HG02852 (cell line): Measurements from ENCODE around the gene BIN1.

ENCODE experiments used
- ATAC-seq: cut with Tn5 transposase; IDR thresholded peaks from one replicate; pipeline ENCODE4 v1.9.1; 2021; ENCODE audit warnings: mild to moderate bottlenecking, moderate library complexity; ENCODE audit not compliant: unreplicated experiment

The BIN1 gene

GRCh38 chr2:127105656-127106456, 1.1 kb downstream of the BIN1 start:
- ATAC-seq = no peak

- ATAC-seq = no peak
Measured at GRCh38 chr2:127104881-127105655, 1.9 kb downstream of the BIN1 start.

- no peak for ATAC-seq
Measured at GRCh38 chr2:127104166-127104660, 2.7 kb downstream of the BIN1 start.

- ATAC-seq = no peak
Measured at GRCh38 chr2:127103243-127104165, 3.5 kb downstream of the BIN1 start.

- ATAC-seq = no peak
Measured at GRCh38 chr2:127102521-127103242, 4.3 kb downstream of the BIN1 start.

GRCh38 chr2:127101756-127102477, 5.0 kb downstream of the BIN1 start:
- no peak for ATAC-seq

- ATAC-seq = no peak
Measured at GRCh38 chr2:127101048-127101611, 5.8 kb downstream of the BIN1 start.

- ATAC-seq = no peak
Measured at GRCh38 chr2:127100251-127101047, 6.5 kb downstream of the BIN1 start.

- no peak for ATAC-seq
Measured at GRCh38 chr2:127098711-127099110, 8.2 kb downstream of the BIN1 start.

GRCh38 chr2:127097841-127098651, 8.9 kb downstream of the BIN1 start:
- ATAC-seq = no peak

GRCh38 chr2:127097471-127097765, 9.5 kb downstream of the BIN1 start:
- ATAC-seq = no peak

GRCh38 chr2:127096718-127097470, 10.1 kb downstream of the BIN1 start:
- no peak for ATAC-seq

- ATAC-seq = no peak
Measured at GRCh38 chr2:127096280-127096679, 10.7 kb downstream of the BIN1 start.

- no peak for ATAC-seq
Measured at GRCh38 chr2:127095784-127096183, 11.2 kb downstream of the BIN1 start.

GRCh38 chr2:127095367-127095641, 11.7 kb downstream of the BIN1 start:
- ATAC-seq = no peak

- ATAC-seq = no peak
Measured at GRCh38 chr2:127094509-127095366, 12.2 kb downstream of the BIN1 start.
